ENCODE data around the gene SCARB2. TPM values are rescaled to one million over a fixed set of nuclear protein-coding genes. Genes with fewer than 3 reads are reported as not detected.
A peak's percentile ranks its signal among the peaks of the same experiment; 100 is the strongest.

Gene SCARB2
- total RNA-seq, 1 donor from 2014 or later: 173 TPM

DNA sequence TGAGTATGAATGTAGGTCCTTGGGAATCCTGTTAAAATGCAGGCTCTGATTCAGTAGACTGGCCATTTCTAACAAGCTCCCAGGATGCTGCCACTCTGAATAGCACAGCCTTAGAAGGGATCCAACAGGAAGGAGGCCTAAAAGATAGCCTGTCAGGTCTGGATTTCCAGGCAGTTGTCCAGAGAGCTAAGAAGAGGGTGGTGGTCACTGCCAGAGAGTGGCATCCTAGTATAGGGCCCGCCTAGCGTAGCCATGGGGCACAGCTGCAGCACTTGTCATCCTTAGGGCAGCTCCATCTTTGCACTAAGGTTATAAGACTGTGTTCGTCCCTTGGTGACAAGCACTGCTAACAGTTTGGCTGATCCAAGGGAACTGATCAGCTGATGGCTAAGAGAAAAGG is 44.9 kb downstream of the SCARB2 start:
- Histone ChIP-seq H3K36me3 (ENCODE audit: control insufficient read depth, insufficient read depth, low read length) (peaks cover 14% of the 10 kb centered on the region), H3K27me3 (ENCODE audit: control insufficient read depth, insufficient read depth, low read length) (no peaks in the 10 kb centered on the region), H3K4me3 (ENCODE audit: low read depth, low read length) (no peak overlapping the region)
- DNase-seq (ENCODE audit: low read depth) (no peak), FAIRE-seq (no peak)
- TF ChIP-seq, protein P1, sequence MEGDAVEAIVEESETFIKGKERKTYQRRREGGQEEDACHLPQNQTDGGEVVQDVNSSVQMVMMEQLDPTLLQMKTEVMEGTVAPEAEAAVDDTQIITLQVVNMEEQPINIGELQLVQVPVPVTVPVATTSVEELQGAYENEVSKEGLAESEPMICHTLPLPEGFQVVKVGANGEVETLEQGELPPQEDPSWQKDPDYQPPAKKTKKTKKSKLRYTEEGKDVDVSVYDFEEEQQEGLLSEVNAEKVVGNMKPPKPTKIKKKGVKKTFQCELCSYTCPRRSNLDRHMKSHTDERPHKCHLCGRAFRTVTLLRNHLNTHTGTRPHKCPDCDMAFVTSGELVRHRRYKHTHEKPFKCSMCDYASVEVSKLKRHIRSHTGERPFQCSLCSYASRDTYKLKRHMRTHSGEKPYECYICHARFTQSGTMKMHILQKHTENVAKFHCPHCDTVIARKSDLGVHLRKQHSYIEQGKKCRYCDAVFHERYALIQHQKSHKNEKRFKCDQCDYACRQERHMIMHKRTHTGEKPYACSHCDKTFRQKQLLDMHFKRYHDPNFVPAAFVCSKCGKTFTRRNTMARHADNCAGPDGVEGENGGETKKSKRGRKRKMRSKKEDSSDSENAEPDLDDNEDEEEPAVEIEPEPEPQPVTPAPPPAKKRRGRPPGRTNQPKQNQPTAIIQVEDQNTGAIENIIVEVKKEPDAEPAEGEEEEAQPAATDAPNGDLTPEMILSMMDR (IDR thresholded peaks at IDR 0.05; ENCODE audit: insufficient read depth, low read length, severe bottlenecking): no peak

DNA sequence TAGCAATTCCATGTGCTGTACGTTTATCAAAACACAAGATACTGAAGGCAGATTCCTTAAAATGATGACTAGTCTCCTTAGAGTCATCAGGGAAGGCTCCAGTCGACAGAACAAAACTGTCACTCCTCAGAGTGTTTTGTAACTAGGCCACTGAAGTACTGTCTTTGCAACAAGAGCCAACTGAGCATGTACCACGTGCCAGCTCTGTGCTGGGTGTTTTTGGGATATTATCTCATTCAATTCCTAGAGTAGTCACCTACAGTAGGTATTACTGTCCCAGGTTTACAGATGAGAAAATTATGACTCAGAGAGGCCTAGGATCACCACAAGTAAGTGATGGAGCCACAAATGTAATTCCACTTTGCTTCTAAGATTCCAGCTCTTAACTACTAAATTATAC is 47.1 kb downstream of the SCARB2 start:
- Histone ChIP-seq H3K36me3 (ENCODE audit: control insufficient read depth, insufficient read depth, low read length) (peaks cover 22% of the 10 kb centered on the region), H3K27me3 (ENCODE audit: control insufficient read depth, insufficient read depth, low read length) (no peaks in the 10 kb centered on the region), H3K4me3 (ENCODE audit: low read depth, low read length) (no peak overlapping the region)
- DNase-seq (ENCODE audit: low read depth): no peak
- no peak for FAIRE-seq
- TF ChIP-seq, protein P1 (IDR thresholded peaks at IDR 0.05; ENCODE audit: insufficient read depth, low read length, severe bottlenecking): no peak

DNA sequence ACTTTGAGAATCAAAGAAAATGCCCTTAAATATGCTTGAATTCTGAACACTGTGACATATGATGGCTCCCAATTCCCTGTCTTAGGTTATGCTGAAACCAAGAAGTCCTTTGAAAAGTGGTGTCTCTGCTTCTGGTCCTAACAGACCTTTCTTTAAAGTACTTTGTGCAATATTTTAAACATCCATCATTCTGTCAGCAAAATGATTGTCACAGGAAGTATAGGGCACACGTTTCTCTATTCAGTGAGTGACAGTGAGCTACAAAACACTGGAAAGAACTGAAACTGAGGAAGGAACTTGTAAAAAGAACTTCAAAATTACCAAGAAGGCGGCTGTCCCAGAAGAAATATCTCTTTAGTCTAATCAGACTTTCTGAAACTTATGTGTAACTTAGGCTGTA is 53.3 kb downstream of the SCARB2 start:
- no peak for DNase-seq (ENCODE audit: low read depth)
- H3K36me3 ChIP-seq (ENCODE audit: control insufficient read depth, insufficient read depth, low read length): peaks cover 14% of the 10 kb centered on the region
- TF ChIP-seq, protein P1 (IDR thresholded peaks at IDR 0.05; ENCODE audit: insufficient read depth, low read length, severe bottlenecking): no peak
- H3K27me3 ChIP-seq (ENCODE audit: control insufficient read depth, insufficient read depth, low read length): no peaks in the 10 kb centered on the region
- no peak overlapping the region for H3K4me3 ChIP-seq (ENCODE audit: low read depth, low read length)
- FAIRE-seq: no peak

DNA sequence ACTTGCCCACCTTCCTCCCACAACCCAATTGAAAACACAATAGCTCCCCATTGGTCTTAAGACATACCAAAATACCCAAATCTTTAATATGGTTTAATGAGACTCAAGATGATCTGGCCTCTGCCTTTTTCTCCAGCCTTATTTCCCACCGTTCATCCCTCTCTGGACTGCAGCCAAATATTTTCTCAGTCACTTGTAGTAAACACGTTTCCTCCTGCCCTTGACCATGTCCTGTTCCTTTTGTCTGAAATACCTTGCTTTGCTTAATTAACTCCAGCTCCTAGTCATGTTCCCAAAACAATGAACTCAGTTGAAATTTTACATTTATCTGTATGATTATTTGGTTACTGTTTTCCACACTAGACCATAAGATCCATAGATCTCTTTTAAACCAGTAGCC is 57.0 kb downstream of the SCARB2 start:
- Histone ChIP-seq H3K36me3 (ENCODE audit: control insufficient read depth, insufficient read depth, low read length) (peaks cover 5% of the 10 kb centered on the region), H3K4me3 (ENCODE audit: low read depth, low read length) (no peak overlapping the region), H3K27me3 (ENCODE audit: control insufficient read depth, insufficient read depth, low read length) (no peaks in the 10 kb centered on the region)
- DNase-seq (ENCODE audit: low read depth) (peak; percentile 37), FAIRE-seq (no peak)
- TF ChIP-seq, protein P1 (IDR thresholded peaks at IDR 0.05; ENCODE audit: insufficient read depth, low read length, severe bottlenecking): no peak

DNA sequence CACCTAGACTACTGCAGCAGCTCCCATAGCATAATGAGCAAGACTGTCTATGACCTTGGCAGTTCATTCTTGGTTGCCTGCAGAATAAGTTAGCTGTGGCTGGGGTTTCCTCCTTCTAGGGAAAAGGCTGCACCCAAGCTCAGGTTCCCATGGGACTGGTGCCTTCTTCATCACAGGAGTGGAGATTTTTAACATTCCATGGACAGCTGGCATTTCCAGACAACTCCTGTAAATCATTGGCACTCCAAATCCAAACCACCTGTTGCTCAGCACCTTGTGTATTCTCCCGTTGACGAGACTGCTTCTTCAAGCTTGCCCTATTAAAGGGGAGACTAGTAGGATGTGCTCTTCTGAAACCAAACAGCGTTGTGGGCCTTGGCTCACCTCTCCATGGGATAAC is 57.6 kb downstream of the SCARB2 start:
- FAIRE-seq: no peak
- H3K4me3 ChIP-seq (ENCODE audit: low read depth, low read length): no peak overlapping the region
- TF ChIP-seq, protein P1 (IDR thresholded peaks at IDR 0.05; ENCODE audit: insufficient read depth, low read length, severe bottlenecking): no peak
- DNase-seq (ENCODE audit: low read depth): no peak
- H3K27me3 ChIP-seq (ENCODE audit: control insufficient read depth, insufficient read depth, low read length): no peaks in the 10 kb centered on the region
- peaks cover 2% of the 10 kb centered on the region for H3K36me3 ChIP-seq (ENCODE audit: control insufficient read depth, insufficient read depth, low read length)

DNA sequence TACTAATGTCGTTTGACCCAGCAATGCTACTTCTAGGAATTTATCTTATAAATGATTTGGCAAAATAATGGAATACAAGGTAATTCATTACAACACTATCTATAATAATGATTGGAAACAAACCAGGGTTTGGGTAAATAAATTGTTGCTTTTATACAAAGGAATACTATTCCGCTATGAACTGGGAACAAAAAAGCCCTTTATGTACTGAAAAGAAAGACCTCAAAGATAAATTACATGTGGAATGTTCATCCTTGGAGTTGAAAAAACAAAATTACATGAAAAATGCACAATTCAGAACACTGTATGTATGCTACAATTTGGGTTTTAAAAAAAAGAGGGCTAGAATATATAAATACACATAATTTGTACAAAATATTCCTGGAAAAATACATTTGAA is 60.3 kb downstream of the SCARB2 start:
- Histone ChIP-seq H3K4me3 (ENCODE audit: low read depth, low read length) (no peak overlapping the region), H3K36me3 (ENCODE audit: control insufficient read depth, insufficient read depth, low read length) (no peaks in the 10 kb centered on the region), H3K27me3 (ENCODE audit: control insufficient read depth, insufficient read depth, low read length) (no peaks in the 10 kb centered on the region)
- DNase-seq (ENCODE audit: low read depth) (no peak), FAIRE-seq (no peak)
- TF ChIP-seq, protein P1 (IDR thresholded peaks at IDR 0.05; ENCODE audit: insufficient read depth, low read length, severe bottlenecking): no peak
